Activated T-cell treated with anti-CD3 and anti-CD28 coated beads, Interleukin-2, amount 50 U/mL, for 48 hours (primary cell): Measurements from ENCODE around the gene LGR4.
A peak's percentile ranks its signal among the peaks of the same experiment; 100 is the strongest.
"Not testable (repeated sequence)": the region's sequence is repeated elsewhere in the genome, so short reads cannot be mapped to it uniquely, and the experiment has no call there.

Source experiments
- DNase-seq, 2 experiments: peaks; one replicate each; pipeline ENCODE4 v3.0.0-alpha.2; 2020

LGR4 gene

DNA sequence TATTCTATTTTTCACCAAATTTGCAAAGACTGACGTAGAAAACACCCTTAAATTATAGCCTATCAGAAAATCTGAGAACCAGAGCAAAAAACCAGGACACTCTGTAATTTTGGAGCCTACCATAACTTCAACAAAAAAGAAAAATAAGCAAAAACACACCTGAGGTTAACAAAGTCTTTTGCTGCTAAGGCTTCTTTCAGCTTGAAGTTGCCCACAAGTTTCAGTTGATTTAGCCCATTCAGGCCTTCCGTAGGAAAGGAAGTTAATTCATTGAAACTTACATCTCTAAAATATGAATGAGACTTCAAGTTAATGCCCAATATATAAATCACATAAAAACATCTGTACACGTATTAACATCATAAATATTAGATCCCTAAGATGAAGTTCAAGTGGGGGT lies 99.2 kb downstream of the LGR4 start:
- DNase-seq: no peak

DNA sequence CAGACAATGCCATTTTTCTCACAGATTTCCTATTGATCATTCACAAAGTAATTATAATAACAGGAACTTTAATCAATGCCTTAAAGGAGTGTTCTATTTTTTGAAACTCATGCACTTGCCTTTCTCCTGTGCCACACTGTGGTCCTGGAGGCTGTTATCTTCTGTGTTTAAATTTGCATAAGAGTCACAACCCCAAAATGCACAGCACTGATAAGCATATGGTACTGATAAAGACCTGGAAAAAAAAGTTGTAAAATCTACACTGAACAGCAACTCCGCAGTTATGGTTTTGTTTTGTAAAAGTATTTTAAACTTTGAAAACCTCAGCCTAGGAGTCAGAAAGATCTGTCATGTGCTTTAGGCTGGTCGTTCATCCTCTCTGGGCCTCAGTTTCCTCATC lies 100.4 kb downstream of the LGR4 start:
- DNase-seq: no peak

DNA sequence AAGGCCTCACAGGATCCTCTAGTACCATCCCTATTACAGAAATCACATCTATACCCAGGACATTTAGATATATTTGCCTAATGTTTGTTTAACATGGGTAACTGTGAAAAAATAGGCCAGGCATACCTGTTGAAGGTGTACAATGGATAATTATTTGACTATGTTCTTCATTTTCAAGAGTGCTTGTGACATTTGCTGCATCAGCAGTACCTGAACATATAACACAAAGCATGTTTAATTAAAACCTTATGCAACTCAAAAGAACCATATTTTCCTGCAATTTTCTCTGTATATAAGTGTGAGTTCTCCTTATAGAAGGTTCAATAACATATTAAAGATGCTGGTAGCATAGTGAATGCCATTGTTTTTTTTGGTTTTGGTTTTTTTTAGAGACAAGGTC lies 101.1 kb downstream of the LGR4 start:
- no peak for DNase-seq

DNA sequence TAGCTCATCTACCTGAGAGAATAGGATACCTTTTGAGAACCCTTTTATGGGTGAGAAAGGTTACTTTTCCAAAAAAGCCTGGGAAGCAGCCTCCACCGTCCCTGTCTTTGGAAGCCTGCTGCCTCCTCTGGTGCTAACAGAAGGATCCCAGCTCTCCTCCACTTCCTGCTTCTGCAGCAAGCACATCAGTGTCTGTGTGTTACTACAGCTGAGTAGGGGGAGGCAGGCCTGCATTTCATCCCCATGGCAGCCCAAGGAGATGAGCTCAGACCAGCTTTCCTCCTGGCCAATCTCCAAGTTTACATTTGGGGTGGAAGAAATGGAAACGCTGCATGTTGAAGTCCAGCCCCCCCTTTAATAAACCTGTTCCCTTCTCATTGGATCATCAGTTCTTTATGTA lies 102.2 kb downstream of the LGR4 start:
- no peak for DNase-seq

DNA sequence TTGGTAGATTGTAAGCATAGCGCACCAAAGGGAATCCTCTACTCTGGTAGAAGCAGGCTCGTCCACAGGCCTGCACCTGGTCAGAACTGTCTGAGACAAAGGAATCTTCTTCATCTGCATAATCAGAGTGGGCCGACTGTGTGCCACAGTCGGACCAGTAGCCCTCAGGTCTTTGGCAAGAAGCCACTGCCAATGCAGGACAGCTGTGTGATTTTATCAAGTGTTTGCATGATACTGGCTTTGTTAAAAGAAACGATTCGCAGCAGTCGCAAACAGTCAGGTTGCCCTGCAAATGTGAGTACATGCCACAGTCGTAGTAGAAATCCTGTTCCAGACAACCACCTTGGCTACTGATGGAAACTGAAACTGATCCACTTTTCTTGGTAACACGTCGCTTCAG lies 104.7 kb downstream of the LGR4 start:
- no peak for DNase-seq

DNA sequence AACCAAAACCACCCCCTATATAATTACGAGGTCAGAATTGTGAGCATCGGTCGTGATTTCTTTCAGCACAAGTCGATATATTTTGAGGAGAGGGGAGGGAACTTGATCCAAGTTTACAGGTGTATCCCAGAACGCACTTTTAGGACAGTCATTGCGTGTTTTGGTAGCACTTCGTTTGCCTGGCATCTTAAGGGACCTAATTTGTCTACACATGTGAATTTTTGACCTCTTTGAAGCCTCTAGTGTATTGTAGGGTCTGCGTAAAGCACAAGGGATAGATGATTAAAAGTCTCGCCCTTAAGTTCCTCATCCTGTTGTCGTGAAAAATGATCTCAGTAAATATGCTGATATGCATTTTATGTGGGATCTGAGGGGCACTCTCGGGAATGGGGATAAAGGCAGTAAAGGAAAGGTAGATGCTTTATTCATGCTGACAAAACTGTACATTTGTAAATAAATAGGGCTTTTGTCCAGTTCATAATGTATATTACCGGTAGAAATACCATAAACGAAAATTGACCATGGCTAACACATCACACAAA lies 108.9 kb downstream of the LGR4 start:
- DNase-seq: no peak

DNA sequence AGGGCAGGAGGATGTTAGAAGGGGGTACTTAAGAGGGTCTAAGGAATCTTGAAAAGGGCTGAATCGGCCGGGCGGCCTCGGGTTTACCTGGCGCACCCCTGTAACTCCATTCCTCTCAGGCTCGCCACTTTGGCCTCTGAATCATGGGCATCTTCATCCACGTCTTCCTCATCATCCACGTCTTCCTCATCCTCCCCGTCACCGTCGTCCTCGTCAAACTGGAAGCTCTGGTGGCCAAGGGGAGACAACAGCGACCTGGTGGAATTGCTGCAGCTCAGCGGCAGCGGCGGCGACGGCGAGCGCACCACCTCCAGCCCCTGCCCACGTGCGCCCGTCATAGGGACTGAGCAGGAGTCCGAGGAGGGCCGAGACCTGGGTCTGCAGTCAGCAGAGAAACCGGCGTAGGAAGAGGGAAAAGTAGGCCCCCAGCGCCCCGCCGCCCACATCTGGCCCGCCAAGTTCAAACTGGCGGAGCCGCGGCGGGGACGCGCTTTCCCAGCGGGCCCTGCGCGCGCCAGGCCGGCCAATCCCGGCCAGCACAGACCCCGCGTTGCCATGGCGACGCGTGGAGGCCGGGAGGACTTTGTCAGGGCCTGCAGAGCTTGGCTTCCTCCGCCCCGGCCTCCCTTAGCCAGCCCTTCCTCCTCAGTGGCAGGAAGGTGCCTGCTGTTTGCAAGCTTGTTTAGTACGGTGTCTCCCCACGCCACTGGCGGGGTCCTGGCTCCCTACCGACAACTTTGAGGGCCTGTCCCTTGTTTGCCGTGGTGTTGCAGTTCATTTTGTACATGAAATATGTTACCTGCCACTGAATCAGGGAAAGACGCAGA lies 109.6 kb downstream of the LGR4 start, which contains the start of gene CCDC34:
Gene CCDC34, minus strand, starts transcription at position 467 of the 827 bp plus-strand sequence. Its CDS starts 21 bp downstream, at position 446.
- peak; percentile 88 to 92 for DNase-seq

DNA sequence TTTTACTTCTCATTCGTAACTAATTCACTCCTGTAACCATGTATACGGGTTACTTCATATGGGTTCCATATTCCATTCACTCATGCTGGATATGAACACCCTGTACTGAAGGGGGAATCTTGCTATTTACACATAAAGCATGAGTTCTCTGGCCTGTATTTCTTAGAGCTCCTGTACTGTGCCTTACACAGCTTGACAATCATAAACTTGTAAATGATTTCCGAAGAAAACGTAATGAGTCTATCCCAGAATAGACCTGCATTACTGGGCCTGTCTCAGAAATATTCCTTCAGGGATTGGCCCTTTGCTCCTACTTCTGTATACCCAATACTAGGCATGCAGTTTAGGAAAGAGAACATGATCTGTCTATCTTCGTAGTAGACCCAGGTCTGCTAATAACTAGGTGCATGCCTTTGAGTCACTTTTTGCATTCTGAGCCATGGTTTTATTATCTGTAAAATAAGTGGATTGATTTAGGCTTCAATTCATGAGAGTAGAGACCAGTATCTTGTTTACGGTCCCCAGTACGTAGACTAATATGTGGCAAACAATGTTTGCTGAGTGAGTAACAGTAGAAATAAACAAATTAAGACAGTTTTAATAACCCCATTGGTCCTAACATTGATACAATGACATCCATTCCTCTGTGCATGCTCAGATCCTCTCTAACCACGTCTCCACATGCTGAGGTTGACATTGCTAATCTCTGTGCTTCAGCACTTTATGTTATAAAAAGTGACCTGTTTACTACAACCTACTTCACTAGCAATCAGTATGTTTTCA lies 110.8 kb downstream of the LGR4 start:
- DNase-seq: no peak

DNA sequence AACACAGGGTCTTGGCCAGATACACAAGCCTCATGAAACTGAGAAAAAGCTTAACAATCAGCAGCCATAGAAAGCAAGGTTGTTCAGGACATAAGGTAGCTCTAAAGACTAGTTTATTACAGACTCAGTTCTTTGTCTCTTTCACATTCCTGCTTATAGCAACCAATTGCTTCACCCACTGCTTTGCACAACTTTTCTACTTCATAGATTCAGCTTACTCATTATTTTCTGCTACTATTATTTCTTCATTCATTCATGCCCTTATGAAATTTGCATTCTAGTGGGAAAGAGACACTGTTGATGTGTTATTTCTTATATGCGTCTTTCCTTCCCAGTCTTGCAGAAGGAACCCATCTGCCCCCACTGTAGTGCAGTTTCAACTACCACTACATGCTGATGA lies 114.3 kb downstream of the LGR4 start:
- DNase-seq: no peak

DNA sequence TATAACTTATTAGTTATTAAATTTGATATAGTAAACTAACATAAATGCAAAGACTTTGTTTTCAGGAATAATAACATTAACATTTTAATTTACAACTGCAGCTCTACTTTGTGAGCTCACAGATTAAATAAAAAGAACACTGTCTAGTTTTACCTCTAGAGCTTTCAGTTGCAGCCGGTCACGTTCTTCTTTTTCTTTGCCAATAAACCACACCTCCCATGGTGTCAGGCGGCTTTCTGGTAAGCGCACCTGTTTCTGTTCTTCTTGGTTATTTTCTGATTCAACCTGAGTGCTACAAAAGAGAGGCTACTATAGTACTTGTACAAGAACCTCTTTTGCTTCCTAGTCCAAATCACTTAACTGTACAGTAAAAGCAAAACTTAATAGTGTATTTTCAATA lies 115.3 kb downstream of the LGR4 start:
- DNase-seq: no peak

DNA sequence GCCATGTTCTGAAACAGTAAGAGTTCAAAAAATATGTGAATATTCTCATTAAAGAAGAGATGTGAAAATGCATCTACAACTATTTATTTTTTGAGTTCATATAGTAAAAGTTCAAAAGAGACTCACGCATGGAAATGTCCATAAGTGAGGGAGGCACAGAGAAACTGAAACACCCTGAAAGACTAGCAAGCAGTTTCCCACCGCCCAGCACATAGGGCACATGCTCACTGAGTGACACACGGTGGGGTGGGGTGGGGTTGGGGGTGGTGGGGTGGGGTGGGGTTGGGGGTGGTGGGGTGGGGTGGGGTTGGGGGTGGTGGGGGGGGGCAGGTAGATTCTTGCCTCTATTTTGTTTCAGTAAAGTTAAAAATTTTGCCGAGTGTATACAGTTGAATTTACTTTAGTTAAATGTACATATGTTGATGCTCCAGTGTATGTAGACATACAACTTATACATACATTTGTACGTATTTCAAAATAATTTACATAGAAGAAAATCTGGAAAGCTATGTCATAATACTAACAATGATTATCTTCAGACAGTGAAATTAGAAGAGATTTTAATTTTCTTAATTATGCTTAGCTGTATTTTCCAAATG lies 115.9 kb downstream of the LGR4 start:
- DNase-seq: no peak

DNA sequence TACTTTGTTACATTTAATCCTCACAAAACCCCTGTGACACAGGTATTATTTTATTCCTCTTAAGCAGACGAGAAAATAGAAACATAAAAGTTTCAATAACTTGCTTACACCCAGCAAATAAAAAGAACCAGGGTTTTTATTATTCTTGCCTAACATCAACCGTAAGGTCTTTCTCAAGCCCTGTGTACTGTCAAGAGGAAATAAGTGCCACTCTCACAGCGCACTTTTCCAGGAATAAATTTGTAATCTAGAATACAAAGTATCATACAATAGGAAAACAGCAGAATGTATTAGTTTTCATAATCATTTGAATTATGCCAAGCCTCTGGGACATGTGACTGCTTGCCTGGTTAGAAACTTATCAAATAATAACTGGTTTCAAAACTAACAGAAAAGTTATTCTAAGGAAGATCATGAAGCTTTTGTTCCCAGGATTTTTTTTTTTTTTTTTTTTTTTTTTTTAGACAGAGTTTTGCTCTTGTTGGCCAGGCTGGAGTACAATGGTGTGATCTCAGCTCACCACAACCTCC lies 117.0 kb downstream of the LGR4 start:
- no peak for DNase-seq

DNA sequence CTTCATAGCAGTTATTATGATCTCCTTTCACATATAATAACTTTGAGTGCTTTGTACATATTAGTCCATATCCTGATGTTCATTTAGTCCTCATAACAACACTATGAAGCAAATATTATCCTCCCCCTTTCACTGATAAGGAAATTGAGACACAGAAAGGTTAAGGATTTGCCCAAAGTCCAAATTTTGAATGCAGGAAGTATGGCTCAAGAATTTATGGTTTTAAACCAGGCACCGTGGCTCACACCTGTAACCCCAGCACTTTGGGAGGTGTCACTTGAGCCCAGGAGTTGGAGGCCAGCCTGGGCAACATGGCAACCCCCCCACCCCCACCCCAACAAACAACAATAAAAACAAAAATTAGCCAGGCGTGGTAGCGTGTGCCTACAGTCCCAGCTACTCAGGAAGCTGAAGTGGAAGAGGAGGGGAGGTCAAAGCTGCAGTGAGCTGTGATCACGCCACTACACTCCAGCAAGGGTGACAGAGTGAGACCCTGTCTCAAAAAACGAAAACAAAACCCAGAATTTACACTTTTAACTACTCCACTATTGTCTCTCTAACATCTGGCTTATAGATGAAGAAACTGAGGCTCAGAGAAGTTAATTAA lies 118.1 kb downstream of the LGR4 start:
- no peak for DNase-seq

DNA sequence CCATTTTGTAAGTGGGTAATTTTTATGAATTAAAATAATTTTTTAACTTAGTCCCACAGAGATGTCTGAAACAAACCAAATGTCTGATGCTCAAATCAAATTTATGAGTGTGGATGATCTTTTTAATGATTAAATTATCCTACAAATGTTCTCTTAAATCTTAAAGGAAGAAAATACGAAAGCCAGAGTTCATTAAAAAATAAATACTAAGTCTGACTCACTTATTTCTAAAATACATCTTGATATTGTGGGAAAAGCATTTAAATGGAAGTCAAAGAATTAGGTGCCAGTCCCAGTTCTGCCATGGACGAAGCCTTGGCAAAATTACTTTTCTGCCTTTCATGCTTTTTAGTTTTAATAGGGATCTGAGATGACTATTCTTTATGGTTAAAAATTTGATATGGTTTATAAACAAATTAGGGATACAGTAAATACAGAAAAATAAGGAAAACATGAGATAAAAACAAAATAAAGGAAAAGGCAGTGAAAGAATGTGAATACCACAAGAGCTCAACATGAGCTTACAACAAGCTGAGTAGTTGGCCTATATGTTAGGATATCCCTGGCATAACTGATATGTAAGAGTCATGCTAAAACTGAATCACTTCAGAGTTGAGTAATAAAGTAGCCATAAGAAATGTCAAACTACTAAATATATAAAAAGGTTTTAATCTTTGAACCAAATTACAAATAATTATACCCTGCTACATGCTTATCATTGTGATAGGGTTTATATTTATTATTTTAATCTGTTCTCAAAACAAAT lies 118.8 kb downstream of the LGR4 start:
- no peak for DNase-seq

DNA sequence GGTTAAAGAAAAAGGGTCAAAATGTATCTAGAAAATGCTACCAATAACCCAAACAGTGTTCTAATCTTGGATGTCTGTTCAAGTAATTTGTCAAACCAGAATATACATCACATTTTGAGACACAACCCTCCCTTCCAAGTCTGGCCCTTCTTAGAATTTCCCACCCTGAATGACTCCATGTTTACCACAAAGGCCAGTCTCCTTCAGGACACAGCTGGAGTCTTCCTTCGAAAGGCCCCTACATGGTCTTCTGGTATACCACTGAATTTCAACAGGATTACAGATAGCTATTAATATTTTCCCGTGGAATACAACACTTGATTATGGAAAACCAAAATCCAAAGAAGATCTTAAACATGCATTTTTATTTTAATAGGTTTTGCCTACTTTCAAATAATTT lies 119.8 kb downstream of the LGR4 start:
- DNase-seq: no peak

DNA sequence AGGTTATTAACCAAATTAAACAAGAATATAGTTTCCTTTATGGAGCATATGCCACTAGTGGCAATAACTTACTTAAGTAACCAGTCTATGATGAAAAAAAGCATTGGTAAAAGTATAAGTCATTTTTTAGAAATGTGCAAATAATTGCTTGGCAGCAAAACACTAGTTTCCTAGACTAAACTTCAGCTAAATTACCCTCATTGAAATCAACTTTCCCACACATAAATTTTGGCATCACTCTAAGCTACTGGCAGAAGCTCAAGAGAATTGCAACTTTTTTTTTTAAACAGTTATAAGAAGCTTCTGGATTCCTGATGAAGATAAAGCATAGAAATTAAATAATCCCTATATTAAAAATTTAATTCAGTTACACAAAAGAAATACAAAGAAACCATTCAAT lies 122.1 kb downstream of the LGR4 start:
- DNase-seq: no peak

DNA sequence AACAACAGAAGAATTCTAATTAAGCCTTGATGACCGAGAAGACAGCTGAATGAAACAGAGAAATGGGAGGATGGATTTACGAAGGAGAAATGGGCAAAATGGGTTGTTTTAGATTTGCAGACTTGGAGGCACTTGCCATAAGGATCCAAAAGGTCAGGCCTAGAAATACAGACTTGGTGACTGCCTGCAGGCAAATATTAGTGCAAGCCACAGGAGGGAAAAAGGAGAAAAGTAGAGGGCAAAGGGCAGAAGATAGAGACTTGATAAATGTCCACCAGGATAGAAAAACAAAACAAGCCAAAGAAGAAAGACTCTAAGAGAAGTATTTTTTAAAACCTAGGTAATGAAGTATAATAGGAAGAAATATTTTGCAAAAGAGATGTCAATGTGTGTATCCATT lies 122.7 kb downstream of the LGR4 start:
- no peak for DNase-seq

DNA sequence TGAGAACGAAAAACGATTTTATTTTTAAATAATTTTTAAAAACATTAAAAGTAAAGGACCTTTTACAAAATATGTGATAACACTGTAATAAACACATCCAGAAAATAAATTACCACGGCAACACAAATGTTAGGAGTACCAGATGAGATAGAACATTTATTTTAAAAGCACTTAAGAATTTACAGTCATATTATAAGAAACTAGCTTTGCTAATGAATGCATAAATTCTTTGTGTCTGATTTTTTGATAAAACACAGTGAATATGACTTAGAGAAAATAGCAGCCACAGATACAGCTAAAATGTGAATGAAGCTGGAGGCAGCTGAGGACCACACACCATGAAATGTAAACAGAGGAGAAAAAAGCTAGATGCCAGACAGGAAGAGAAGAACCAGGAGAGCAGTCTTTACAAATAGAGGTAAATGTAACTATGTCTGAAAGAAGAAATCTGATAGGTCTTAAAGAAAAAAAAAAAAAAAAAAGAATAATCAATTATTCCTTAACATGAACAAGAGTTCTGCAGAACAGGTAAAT lies 124.2 kb downstream of the LGR4 start:
- DNase-seq: no peak

DNA sequence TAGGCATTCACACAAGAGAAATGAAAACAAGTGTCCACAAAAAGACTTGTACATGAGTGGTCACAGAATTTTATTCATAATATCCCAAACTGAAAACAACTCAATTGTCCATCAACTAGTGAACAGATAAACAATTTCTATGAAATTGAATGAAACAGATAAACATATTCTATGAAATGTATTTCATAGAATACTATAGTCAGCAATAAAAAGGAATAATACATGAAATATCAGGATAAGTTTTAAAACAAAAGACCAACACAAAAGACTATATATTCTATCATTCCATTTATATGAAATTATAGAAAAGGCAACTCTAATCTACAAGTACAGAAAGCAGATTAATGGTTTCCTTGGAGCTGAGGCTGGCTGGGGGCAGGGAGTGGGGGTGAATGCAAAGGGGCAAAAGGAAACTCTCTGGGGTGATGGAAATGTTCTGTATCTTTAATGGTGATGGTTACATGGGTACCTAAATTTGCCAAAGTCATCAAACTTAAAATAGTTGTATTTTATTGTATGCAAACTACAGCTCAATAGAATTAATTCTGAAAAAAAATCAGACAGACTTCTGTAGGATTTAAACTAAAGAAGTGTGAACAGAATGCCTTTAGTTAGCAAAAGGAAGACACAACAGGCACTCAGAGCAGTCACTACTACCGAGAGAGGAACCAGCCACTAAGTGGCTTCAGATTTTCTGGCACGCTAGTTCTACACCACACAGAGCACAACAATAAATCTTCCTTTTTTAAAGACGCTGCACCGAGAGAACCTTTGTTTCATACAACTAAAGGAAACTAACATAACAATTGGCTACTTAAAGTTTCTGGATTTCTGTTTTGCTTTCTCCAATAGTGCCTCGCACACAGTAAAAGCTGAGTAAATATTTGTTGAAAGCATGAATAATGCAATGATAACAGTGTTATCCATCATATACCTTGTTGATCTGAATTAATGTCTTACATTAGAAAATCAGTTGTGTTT lies 124.9 kb downstream of the LGR4 start:
- no peak for DNase-seq

DNA sequence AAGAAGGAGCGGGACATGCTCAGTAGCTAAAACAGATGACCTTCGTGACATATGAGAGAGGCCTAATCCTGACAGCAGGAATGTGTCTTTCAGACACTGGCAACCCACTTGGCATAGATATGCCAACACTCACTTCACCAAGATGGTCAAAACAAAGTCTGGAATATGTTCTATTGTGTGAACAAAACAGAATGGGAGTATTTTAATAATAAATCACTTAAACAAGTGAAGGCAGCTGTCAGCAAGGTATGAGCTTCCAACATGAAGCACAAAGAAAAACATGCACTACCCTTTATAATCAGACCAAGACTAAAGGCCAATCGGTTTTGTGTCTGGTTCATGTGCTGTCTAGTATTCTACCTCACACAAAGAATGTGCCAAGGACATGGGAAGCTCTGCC lies 132.6 kb downstream of the LGR4 start:
- DNase-seq: no peak

DNA sequence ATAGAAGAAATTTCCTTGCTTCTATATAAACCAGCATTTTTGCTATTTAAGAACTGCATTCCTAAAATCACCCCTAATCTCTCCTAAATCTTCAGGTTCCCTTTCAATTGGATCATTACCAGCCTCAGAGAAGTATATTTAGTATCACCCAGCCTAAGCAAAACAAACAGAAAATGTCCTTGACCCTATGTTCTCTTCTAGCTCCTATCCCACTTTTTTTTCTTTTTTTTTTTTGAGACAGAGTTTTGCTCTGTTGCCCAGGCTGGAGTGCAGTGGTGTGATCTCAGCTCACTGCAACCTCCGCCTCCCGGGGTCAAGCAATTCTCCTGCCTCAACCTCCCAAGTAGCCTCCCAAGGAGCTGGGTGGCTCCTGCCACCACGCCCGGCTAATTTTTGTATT lies 137.8 kb downstream of the LGR4 start:
- DNase-seq: not testable (repeated sequence)
